ENCODE results near the gene SCYL1. TPM values are rescaled to one million over a fixed set of nuclear protein-coding genes. Genes with fewer than 3 reads are reported as not detected.

SCYL1 gene
- total and polyA plus RNA-seq, 2 experiments from 2014 or later, result 52.7 to 66.1 TPM

DNA sequence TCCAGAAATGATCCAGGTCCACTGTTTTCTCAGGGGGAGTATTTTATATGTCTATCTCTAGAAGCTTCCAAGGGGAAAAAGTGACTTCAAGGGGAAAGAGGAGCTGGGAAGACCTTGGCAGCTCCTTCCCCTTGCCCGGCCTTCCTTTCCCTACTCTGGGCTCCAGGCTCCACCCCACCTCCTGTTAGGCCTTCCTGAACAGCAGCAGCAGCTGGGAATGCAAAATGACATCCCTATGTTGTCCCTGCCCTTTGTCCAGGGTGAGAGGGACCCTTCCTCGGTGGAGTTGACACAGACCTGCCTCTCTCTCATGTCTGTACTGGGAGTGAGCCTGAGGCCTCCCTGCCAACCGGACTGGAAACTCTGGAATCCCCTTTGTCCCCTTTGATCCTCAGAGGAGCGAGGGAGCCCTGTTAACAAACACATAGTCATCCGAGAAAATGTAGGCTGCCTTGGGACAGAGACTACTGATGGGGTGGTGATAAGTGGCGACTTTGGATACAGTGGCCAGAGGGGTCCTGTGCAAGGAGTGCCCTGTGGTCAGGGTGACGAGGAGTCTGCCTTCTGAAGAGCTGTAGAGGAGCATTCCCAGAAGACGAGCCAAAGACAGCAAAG is 35.1 kb upstream of the SCYL1 start:
- Histone ChIP-seq H2AFZ (no peak overlapping the region), H3K4me1 (ENCODE audit: insufficient read depth) (peaks cover 79% of the 10 kb centered on the region), H3F3A (replicated peaks; ENCODE audit: low read depth) (peaks cover 19% of the 10 kb centered on the region), H4K20me1 (replicated peaks; ENCODE audit: insufficient read depth) (no peaks in the 10 kb centered on the region), H3K4me2 (peak overlapping the region; percentile 76), H3K27ac (ENCODE audit: low read depth) (peak overlapping the region; percentile 98), H3K36me3 (ENCODE audit: insufficient read depth) (no peaks in the 10 kb centered on the region), H3K4me3 (no peak overlapping the region), H3K79me2 (replicated peaks; ENCODE audit: insufficient read depth) (no peaks in the 10 kb centered on the region), H3K27me3 (ENCODE audit: insufficient read depth) (no peaks in the 10 kb centered on the region), H3K9me2 (ENCODE audit: insufficient read depth) (no peaks in the 10 kb centered on the region)
- no peak for TF ChIP-seq STAT1 (IDR thresholded peaks at IDR 0.05; ENCODE audit: unreplicated experiment)
- TF ChIP-seq NANOG (IDR thresholded peaks at IDR 0.05; ENCODE audit: borderline replicate concordance), result no peak
- TF ChIP-seq, protein P1, sequence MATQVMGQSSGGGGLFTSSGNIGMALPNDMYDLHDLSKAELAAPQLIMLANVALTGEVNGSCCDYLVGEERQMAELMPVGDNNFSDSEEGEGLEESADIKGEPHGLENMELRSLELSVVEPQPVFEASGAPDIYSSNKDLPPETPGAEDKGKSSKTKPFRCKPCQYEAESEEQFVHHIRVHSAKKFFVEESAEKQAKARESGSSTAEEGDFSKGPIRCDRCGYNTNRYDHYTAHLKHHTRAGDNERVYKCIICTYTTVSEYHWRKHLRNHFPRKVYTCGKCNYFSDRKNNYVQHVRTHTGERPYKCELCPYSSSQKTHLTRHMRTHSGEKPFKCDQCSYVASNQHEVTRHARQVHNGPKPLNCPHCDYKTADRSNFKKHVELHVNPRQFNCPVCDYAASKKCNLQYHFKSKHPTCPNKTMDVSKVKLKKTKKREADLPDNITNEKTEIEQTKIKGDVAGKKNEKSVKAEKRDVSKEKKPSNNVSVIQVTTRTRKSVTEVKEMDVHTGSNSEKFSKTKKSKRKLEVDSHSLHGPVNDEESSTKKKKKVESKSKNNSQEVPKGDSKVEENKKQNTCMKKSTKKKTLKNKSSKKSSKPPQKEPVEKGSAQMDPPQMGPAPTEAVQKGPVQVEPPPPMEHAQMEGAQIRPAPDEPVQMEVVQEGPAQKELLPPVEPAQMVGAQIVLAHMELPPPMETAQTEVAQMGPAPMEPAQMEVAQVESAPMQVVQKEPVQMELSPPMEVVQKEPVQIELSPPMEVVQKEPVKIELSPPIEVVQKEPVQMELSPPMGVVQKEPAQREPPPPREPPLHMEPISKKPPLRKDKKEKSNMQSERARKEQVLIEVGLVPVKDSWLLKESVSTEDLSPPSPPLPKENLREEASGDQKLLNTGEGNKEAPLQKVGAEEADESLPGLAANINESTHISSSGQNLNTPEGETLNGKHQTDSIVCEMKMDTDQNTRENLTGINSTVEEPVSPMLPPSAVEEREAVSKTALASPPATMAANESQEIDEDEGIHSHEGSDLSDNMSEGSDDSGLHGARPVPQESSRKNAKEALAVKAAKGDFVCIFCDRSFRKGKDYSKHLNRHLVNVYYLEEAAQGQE (IDR thresholded peaks at IDR 0.05; ENCODE audit: unreplicated experiment), result no peak
- no peak for TF ChIP-seq ZNF331 (CRISPR knock-in tag; IDR thresholded peaks at IDR 0.05; ENCODE audit: low read depth)
- TF ChIP-seq, protein P2, sequence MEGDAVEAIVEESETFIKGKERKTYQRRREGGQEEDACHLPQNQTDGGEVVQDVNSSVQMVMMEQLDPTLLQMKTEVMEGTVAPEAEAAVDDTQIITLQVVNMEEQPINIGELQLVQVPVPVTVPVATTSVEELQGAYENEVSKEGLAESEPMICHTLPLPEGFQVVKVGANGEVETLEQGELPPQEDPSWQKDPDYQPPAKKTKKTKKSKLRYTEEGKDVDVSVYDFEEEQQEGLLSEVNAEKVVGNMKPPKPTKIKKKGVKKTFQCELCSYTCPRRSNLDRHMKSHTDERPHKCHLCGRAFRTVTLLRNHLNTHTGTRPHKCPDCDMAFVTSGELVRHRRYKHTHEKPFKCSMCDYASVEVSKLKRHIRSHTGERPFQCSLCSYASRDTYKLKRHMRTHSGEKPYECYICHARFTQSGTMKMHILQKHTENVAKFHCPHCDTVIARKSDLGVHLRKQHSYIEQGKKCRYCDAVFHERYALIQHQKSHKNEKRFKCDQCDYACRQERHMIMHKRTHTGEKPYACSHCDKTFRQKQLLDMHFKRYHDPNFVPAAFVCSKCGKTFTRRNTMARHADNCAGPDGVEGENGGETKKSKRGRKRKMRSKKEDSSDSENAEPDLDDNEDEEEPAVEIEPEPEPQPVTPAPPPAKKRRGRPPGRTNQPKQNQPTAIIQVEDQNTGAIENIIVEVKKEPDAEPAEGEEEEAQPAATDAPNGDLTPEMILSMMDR (conservative IDR thresholded peaks at IDR 0.05; ENCODE audit: low read depth in 2 of 2), result no peak
- no peak for TF ChIP-seq EZH2phosphoT487 (IDR thresholded peaks at IDR 0.05; ENCODE audit: unreplicated experiment)
- TF ChIP-seq, protein P3, sequence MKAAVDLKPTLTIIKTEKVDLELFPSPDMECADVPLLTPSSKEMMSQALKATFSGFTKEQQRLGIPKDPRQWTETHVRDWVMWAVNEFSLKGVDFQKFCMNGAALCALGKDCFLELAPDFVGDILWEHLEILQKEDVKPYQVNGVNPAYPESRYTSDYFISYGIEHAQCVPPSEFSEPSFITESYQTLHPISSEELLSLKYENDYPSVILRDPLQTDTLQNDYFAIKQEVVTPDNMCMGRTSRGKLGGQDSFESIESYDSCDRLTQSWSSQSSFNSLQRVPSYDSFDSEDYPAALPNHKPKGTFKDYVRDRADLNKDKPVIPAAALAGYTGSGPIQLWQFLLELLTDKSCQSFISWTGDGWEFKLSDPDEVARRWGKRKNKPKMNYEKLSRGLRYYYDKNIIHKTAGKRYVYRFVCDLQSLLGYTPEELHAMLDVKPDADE (IDR thresholded peaks at IDR 0.05), result no peak
- no peak for TF ChIP-seq CREB1 (CRISPR knock-in tag; IDR thresholded peaks at IDR 0.05; ENCODE audit: low read depth)
- TF ChIP-seq, protein P4, sequence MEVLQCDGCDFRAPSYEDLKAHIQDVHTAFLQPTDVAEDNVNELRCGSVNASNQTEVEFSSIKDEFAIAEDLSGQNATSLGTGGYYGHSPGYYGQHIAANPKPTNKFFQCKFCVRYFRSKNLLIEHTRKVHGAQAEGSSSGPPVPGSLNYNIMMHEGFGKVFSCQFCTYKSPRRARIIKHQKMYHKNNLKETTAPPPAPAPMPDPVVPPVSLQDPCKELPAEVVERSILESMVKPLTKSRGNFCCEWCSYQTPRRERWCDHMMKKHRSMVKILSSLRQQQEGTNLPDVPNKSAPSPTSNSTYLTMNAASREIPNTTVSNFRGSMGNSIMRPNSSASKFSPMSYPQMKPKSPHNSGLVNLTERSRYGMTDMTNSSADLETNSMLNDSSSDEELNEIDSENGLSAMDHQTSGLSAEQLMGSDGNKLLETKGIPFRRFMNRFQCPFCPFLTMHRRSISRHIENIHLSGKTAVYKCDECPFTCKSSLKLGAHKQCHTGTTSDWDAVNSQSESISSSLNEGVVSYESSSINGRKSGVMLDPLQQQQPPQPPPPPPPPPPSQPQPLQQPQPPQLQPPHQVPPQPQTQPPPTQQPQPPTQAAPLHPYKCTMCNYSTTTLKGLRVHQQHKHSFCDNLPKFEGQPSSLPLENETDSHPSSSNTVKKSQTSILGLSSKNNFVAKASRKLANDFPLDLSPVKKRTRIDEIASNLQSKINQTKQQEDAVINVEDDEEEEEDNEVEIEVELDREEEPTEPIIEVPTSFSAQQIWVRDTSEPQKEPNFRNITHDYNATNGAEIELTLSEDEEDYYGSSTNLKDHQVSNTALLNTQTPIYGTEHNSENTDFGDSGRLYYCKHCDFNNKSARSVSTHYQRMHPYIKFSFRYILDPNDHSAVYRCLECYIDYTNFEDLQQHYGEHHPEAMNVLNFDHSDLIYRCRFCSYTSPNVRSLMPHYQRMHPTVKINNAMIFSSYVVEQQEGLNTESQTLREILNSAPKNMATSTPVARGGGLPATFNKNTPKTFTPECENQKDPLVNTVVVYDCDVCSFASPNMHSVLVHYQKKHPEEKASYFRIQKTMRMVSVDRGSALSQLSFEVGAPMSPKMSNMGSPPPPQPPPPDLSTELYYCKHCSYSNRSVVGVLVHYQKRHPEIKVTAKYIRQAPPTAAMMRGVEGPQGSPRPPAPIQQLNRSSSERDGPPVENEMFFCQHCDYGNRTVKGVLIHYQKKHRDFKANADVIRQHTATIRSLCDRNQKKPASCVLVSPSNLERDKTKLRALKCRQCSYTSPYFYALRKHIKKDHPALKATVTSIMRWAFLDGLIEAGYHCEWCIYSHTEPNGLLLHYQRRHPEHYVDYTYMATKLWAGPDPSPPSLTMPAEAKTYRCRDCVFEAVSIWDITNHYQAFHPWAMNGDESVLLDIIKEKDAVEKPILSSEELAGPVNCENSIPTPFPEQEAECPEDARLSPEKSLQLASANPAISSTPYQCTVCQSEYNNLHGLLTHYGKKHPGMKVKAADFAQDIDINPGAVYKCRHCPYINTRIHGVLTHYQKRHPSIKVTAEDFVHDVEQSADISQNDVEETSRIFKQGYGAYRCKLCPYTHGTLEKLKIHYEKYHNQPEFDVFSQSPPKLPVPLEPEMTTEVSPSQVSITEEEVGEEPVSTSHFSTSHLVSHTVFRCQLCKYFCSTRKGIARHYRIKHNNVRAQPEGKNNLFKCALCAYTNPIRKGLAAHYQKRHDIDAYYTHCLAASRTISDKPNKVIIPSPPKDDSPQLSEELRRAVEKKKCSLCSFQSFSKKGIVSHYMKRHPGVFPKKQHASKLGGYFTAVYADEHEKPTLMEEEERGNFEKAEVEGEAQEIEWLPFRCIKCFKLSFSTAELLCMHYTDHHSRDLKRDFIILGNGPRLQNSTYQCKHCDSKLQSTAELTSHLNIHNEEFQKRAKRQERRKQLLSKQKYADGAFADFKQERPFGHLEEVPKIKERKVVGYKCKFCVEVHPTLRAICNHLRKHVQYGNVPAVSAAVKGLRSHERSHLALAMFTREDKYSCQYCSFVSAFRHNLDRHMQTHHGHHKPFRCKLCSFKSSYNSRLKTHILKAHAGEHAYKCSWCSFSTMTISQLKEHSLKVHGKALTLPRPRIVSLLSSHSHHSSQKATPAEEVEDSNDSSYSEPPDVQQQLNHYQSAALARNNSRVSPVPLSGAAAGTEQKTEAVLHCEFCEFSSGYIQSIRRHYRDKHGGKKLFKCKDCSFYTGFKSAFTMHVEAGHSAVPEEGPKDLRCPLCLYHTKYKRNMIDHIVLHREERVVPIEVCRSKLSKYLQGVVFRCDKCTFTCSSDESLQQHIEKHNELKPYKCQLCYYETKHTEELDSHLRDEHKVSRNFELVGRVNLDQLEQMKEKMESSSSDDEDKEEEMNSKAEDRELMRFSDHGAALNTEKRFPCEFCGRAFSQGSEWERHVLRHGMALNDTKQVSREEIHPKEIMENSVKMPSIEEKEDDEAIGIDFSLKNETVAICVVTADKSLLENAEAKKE (CRISPR knock-in tag; IDR thresholded peaks at IDR 0.05), result no peak
- DNase-seq (ENCODE audit: low spot score), result no peak
- Mint-ChIP-seq H3K27me3 (ENCODE audit: insufficient read depth, low read depth, poor library complexity) (peaks cover 35% of the 10 kb centered on the region), H3K4me1 (peaks cover 89% of the 10 kb centered on the region), H3K36me3 (ENCODE audit: low read depth) (no peaks in the 10 kb centered on the region), H3K4me3 (peak overlapping the region; percentile 34; the same call in 1 of the 3 replicates), H3K27ac (peak overlapping the region; percentile 99), H3K9me3 (no peaks in the 10 kb centered on the region; the same call in 2 of the 3 replicates)
- no peak for ATAC-seq
